GM19467 (cell line): ENCODE measurements around the gene EPB41L1.

Experiments
- ATAC-seq: cut with Tn5 transposase; IDR thresholded peaks from one replicate; pipeline ENCODE4 v1.9.1; 2021; ENCODE audit warnings: mild to moderate bottlenecking, moderate library complexity; ENCODE audit not compliant: unreplicated experiment

The EPB41L1 gene

DNA sequence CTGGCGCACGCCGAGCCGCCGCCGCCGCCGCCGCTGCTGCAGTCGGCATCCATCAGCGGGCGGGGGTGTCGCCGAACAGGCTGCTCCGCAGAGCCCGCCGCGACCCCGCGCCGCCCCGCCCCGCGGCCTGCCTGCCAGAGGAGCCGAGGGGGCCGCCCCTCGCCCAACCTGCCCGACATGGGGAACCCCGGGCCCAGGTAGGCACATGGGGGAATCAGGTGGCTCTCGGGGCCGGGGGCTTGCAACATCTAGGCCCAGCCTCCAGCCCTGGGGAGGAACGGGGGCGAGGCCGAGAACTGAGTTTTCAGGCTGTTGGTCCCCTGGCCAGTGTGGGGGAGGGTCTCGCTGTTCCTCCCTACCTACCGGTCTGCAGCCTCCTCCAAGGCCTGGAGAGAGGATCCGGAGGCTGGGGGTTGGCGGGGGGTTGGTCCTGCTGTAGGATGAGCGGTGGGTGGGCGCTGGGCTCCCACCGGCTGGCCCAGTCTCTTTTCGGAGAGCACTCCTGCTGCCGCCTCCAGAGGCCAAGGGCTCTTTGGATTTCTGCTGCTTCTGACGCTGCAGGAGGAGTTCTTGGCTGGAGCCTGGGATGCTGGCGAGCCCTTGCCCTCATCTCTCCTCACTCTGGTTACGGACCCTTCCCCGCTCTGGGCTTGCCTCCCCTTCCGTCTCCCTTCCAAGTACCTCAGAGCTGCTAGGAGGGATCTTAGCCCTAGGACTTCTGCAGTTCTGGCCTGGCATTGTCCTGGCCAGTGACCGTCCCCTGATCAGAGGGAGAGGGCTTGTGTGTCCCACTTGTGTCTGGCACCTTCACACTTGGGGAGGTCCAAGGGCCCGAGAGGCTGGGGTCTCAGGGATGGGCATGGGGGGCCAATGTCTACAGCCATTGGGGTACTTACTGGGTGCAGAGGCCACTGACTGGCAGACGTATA, at the start of gene EPB41L1:
EPB41L1 (plus strand) TSS at position 41 of the 929 bp plus-strand sequence. CDS start 19,038 bp downstream, outside the sequence.
- no peak for ATAC-seq

DNA sequence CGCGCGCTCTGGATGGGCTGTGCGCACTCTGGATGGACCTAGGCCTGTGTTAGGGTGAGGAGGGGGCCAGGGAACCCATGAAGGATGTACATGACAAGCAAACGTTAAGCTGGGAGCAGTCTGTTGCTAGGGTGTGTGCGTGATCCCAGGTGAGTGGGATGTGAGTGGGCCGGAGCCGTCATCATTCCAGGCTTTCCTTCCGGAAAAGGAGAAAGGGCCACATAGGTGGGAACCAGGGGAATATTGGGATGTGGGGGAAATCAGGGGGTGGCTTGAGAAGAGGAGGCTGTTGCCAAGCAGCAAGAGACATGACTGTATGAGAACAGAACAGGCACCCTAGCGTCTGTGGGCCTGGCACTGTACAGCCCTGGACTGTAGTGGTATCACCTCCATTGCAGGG, 49.7 kb upstream of the EPB41L1 start:
- ATAC-seq: no peak

DNA sequence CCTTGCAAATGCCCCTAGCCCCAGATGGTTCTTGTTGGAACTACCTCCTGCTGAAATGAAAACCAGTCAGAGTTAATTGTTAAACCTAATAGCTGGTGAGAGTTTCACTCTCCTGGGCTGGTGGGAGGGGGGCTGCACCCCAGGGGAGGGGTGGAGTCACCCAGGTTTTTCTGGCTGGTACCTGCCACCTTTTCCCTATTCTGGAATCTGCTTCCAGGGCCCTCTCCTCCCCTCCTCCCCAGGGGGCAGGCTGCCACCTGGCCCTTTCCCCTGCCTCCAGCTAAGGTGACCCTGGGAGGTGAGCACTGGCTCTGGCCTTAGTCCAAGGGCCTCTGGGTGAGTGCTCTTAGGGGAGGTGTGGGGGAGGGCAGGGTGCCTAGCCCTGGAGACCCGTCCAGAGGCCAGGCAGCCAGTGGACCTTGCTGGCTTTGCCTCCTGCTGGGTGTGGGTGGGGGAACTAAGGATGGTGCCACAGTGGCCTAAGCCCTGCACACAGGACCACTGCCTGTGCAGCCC, 48.8 kb upstream of the EPB41L1 start:
- ATAC-seq: no peak

DNA sequence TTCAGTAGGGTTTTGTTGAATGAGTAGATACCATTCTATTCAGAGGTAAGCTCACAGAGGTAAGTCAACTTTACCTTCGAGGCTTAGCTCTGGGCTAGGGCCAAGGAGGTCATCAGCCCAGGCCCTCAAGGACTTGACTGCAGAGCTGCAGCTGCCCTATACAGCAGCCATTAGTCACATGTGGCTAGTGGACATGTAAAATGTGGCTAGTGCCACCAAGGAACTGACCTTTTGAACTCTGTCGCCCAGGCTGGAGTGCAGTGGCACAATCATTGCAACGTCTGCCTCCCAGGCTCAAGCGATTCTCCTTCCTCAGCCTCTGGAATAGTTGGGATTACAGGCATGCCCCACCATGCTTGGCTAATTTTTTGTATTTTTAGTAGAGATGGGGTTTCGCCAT, 47.9 kb upstream of the EPB41L1 start:
- ATAC-seq: no peak

DNA sequence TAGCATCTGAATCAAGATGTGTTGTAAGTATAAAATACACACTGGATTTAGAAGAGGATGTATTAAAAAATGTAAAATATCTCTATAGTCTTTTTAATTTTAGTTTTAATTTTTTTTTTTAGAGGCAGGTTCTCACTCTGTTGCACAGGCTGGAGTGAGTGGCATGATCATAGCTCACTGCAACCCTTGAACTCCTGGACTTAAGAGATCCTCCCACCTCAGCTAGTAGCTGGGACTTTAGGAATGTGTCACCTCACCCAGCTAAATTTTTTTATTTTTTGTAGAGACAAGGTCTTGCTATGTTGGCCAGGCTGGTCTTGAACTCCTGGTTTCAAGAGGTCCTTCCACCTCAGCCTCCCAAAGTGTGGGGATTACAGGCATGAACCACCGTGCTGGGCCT, 46.7 kb upstream of the EPB41L1 start:
- ATAC-seq: no peak

DNA sequence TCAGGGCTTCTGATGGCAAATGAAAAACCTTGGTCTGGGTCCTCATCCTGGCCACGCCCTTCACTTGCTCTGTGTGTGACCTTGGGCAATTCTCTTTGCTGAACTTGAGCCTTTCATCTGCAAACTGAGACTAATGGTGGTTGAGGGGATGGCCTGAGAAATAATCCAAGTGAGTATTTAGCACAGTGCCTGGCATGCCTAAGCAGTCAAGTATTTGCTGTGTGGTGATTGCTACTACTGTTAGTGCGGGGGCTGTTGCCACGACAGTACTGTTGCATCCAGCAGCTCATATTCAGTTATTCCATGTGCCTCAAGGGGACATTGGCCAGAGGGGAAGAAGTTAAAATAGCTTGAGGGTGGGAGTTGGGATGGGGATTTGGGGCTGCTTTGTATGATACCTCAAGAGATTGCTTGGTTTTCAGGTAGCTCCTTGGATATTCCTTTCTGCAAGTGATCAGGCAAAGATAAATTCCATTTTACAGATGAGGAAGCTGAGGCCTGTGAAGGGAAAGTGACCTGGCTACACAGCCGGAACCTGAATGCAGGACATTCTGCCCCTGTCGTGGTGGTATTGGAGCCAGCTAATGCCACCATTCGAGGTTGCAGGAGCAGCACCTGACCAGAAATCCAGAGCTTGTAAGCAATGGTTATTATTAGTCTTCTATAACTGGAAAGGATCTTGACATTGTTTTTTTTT, 45.1 kb upstream of the EPB41L1 start:
- ATAC-seq: no peak

DNA sequence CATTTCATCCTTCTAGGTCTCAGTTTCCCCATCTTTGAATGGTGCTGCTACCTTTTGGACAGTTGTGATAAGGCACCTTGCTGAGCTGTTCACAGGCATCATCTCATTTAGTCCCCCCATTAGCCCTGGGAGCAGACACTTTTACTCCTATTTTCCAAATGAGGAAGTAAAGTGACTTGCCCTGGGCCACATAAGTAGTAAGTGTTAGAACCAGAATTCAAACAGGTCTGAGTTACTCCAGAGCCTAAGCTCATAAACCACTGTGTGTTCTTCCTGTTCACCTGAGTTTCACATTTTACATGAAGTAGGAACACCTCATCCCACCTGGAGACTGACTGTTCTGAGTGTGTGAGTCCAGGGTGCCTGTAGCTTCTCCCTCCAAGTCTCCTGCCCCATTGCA, 43.5 kb upstream of the EPB41L1 start:
- ATAC-seq: no peak

DNA sequence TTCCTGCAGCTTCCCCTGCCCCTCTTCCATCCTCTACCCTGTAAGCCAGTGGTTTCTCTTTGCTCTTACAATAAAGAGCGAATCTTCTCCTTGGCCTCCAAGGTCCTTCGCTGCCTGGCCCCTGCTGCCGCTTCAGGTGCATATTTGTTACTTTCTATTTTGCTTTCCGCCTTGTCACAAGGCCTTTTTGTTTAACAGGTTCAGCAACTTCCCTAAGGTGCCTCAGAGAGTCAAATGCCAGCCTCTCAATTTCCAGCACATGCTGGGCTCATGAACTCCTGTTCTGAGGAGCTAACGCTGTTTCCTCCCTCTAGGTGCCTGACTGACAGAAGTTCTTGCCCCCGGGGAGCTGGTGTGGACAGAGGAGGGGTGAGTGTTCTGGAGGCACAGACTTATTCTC, 42.4 kb upstream of the EPB41L1 start:
- no peak for ATAC-seq

DNA sequence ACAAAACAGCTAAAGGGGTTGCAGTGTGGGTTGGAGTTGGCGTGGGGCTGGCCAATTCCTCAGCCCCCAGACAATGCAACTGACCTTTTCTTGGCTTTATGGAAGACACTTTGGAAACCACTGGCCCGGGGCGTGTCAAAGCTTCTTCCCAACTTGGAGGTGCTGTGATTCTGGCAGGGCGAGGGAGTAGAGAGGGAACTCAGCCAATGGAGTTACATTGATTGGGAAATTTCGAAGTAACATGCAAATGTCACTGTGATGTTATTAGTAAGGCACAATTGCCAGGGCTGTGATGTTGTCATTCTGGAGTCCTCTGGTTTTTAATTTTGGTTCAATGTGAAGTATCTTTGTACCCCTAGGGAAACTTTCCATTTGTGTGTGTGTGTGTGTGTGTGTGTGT, 41.5 kb upstream of the EPB41L1 start:
- ATAC-seq: no peak

DNA sequence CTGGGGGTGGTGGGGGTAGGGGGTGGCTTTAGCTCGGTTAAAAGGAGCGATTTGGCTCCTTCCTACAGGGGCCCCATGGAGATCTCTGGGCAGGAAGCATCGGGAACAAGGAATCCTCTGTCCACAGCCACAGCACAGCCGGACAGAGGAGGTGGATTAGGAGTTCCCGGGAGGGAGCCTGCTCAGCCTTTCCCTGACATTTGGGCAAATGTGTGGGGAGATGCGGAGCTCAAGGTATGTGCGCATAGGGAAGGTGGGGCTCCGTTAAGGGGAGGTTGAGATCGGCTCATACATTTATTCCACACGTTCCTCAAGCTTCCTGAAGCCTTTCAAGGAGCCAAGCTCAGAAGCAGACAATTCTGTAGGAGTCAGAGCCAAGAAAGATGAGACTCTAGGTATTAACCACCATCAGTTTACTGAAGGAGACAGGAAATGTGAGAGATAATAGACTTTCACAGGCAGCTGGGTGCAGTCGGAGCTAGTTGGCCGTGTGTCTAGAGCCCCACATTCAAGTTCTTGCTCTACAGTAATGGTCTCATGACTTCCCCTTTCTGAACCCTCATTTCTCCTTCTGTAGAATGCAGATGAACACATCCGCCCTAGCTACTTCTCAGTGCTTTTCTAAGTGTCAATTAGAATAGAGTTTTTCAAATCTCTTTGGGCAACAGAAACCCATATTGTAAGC, 40.8 kb upstream of the EPB41L1 start:
- no peak for ATAC-seq

DNA sequence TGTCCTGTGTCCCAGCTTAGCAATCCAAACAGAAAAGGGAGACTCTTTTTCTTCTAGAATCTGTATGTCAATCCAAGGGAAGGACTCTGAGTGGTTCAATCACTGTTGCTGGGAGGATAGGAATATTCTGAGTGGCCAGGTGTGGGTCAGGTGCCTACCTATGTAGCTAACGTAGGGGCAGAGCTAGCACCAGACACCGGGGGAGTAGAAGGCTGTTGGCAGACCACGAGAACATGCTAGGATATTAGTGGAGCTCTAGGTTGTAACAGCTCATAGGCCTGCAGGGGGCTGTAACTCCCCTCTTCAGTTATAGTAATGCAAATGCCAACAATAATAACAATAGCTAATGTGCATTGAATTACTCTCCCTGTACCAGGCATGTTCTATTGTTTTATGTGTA, 39.8 kb upstream of the EPB41L1 start:
- no peak for ATAC-seq

DNA sequence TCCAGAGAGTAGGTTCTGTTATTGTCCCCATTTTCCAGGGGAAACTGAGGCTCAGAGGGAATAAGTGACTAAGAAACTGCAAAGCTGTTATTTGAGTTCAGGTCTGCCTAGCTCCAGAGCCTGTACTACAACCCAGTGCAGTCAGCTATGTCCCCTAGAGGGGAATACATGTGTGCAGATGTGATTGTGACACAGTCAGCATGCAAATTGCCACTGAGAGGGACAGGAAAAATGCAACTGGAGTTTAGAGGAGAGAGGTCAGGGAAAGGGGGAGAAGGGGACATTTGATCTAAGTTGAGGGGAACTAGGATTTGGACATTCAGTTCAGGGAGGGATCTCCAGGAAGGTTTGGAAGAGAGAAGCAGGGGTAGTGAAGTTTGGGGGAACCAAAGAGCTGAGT, 38.6 kb upstream of the EPB41L1 start:
- no peak for ATAC-seq

DNA sequence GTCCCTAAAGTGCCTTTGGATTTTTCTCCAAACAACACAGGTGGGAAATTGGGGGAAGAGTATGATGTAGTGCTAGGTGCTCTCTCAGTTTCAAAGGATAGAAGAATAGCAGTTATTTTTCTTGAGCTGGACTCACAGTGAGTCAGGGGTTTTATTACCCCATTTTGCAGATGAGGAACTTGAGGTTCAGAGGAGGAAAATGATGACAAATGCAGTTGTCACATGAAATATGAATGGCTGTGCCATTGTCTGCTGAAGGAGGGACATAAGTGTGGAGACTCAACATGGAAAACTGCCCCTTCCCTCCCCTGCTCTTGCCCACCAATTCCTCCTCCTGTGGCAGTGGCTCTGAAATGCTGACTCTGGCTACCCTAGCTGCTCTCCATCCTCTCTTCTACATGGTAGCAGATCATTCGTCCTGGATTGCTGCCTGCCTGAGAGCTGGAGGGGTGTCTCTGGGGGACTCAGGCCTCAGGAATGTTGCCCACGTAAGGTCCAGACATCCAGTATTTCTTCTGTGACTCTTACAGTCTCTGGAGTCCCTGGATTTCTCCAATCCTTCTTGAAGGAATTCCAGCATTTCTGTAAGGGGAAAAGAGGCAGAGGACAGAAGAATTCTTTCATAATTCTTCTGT, 37.6 kb upstream of the EPB41L1 start:
- ATAC-seq: no peak

DNA sequence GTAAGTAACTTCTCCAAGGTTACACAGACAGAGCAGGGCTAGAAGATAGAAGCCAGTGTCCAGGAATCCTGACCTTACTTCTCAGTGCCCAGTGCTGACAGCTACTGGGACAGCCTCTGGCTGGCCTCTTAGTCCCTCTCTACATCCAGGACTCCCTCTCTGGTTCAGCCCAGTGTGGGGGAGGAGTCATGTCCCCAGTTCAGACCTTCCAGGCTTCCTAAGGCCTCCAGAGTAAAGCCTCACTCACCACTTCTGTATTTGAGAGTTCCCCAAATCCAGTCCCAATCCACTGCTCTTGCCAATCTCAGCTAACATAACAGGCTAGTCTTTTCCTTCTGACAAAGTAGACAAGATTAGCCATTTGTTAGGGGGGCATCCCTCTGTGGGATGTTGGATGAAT, 36.9 kb upstream of the EPB41L1 start:
- ATAC-seq: no peak

DNA sequence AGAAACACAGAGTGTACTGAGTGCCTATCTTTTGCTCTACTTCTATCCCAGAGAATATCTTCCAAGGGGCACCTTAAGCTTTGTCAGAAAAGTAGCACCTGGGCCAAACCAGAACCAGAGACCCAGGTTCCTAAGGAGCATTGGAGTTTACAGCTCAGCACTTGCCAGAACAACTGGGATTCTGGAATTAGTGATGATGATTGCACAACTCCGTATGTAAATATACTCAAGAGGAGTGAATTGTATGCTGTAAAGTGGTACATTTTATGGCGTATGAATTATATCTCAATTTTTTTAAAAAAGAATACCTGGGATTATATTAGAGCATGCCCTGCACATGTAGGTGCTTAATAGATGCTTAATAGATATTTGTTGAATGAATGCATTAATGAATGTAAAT, 36.2 kb upstream of the EPB41L1 start:
- no peak for ATAC-seq

DNA sequence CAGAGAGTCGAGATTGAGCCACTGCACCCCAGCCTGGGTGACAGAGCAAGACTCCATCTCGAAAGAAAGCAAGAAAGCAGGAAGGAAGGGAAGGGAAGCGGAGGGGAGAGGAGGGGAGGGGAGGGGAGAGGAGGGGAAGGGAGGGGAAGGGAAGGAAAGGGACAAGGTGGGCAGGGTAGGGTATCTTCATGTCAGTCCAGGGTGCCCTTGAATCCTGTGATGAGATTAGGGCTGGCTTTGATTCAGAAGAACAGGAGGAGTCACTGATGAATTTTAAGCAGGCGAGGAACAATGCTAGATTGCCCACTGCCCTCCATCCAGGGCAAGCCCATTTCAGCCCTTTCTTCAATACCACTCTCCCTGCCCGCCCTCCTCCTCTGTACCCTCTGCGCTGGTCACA, 35.0 kb upstream of the EPB41L1 start:
- no peak for ATAC-seq

DNA sequence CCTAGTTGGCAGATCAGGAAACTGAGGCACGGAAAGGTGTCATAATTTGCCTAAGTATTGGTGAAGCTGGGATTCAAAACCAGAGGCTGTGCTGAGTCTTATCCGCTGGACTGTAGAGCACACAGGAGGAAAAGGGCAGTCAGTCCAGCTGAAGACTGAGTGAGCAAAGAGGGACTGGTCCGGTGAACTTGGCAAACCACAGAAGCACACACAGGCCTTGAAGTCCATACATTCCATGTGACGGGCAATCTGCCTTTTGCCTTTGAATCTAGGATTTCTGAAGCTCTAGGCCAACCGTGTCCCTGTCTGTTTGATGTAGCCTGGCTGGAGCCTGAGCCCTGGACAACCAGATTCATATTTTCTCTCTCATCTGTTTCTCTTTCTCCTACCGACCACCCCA, 34.3 kb upstream of the EPB41L1 start:
- ATAC-seq: no peak

DNA sequence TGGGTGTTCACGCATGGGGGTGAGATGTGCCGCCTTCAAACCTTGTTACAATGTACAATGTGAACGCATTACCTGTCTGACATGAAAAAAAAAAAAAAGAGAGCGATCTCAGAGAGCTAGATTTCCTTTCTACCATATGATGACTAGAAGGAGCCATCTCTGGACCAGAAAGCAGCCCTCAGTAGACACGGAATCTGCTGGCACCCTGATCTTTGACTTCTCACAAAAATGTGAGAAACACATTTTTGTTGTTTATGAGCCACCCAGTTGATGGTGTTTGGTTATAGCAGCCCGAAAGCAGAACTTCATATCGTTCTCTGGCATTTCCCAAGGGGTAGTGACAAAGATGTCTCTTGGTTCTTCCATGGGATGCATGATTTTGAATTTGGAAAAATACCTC, 33.5 kb upstream of the EPB41L1 start:
- no peak for ATAC-seq

DNA sequence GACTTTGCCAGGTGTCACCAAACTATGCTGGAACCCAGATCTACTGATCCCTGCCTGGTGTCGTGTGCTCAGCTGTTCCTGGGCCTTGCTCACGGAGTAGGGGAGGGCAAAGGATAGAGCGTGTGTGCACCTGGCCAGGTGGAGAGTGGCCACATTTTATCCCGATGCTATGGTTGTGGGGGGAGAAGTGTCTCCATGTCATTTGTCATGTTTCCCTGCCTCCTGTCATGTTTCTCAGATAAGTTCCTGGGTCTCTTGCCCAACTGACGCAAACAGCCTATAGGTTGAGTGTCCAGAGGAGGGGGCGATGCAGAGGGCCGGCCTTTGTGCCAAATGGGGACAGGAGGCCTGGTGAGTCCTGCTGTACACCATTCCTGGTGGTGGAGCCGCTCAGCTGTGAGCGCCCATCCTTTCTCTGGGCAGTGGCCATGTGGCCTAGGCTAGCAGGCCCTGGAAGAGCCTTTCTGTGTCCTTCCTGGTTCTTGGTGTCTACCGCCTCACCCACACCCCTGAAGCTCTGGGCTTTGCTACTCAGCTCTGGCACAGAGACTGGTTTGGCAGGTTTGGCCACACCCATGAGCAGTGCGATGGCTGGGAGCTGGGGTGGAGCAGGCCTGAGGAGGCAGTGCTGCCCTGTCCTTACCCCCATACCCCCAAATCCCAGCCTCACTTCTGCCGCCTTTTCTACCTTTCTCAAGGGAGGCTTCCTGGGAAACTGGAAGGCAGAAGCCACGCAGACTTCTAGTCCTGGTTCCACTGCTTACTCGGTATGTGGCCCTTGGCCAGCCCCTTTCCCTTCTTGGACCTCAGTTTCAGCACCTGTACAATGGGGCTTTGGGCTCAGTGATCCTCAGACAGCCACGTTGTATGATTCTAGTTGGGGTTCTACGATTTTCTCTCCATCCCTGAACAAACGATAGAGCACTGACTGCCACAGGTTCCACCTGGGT, 32.3 kb upstream of the EPB41L1 start:
- no peak for ATAC-seq

DNA sequence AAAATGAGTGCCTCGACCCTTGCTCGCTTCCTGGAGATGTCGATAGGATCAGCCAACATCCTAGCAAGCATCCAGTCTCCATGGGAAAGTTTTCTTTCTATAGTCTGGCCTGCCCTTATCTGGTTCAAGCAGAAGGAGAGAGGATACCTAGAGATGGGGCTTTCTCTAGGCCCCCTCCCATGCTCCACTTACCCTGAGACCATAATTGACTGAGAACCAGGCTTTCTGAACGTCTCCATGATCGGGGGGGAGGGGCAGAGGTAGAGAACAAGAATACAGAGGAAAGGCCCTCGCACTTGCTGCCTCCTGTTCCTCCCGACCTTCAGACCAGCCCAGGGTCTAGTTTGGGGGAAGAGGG, 31.6 kb upstream of the EPB41L1 start:
- no peak for ATAC-seq
